ENCODE data around the gene LRRN1.

LRRN1 gene

DNA sequence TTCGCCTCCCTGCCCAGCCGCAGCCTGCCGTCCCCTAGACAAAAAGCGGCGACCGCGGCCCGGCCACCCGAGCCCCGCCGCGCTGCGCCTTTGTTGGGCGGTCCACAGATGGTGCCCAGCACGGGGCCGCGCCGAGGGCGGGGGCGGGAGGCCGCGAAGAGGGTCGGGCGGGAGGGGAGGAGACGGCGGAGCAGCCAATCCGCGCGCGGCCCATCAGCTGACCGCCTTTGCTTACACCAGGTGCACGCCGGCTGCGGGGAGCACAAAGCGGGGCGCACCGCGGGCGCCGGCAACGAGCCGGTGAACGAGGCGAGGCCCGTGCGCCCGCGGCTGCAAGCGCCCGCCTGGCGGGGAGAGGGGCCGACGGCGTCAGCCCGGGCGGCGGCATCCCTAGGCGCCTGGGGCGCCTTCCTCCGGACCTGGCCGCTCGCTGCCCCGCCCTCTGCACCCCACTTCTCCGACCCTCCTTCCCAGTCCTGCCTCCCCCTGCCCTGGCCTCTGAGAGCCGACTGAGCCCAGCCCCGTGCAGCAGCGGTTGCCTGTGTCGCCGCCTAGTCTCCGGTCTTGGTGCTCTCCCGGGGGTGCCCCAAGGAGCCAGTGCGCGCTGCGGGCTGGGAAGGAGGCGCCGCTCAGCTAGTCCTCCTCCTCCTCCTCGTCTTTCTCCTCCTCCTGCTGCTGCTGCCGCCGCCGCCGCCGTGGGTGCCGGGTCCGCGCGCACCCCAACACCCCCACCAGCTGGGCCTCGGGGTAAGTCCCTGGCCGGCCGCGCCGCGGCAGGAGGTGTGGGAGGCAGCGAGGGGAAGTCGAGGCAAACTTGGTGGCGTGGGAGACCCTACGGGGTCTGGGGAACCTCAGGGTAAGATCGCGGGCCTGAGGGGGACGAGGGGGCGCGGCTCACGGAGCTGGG lies at the start of gene LRRN1:
TSS of gene LRRN1 (plus strand) at position 259 of the 907 bp plus-strand sequence. CDS start 45,211 bp downstream, outside the sequence.
- DNase-seq: no peak

DNA sequence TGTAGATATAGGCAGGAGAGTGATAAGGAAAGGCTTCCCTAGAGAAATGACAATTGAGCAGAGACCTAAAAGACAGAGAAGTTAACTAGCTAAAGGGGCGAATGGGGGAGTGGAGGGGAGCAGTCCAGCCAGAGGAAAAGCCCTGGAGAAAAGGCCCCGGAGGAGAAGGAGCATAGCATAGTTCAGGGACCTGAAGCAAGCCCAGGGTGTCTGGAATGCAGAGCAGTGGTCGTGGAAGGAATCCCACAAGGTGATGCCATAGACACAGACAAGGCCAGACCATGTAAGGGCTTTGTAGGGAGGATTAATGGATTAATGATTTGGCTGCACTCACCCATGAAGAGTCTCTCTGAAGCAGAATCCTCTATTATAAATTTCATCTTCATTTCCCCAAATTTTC lies 45.8 kb upstream of the LRRN1 start:
- no peak for DNase-seq

DNA sequence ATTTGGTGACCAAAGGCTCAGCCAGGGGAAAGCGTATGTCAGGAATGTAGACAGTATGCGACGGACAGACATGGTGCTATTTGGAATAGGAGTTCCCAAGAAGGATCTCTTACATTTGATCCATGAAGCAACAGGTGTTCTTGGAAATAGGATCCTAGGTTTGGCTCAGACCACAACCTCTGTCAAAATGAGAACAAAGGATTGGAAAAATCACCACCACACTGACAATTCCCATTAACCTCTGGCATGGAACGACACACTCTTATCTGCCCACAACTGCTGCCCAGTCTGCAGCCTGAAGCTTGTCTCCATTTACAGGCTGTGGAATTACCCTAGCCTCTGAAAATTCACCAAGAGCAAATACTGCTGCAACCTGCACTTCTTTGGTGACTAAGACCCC lies 33.6 kb upstream of the LRRN1 start:
- DNase-seq: no peak

DNA sequence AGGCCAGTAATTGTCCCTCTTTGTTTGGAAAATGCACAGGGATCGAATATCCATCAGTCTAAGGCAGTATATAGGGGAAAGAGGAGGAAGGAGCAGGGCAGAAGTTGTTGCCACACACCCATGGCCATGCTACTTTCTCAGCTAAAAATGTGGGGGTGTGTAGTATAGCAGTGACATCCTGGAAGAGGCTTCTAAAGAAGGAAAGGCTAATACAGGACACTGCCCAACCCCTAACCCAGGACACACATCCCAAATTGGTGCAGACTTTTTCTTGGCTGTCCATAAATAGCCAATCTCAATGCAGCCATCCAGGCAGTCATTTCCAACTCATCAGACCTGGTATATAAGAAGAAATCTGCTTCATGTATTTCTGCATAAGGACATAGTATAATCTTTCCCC lies 33.1 kb upstream of the LRRN1 start:
- no peak for DNase-seq

DNA sequence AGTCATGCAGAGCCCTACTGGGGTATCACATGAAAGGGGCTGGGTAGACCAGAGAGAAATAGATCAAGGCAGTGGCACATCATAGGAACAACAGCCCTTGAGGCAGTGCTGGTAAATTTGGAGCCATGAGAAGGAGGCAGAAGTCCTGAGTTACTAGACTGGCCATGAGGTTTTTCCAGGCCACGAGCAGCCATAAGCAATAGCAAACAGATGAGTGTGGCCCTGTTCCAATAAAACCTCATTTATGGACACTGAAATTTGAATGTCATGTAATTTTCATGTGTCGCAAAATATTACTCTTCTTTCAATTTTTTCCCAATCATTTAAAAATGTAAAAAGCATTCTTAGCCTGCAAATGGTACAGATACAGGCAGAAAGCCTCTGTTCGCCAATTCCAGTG lies 28.1 kb upstream of the LRRN1 start:
- no peak for DNase-seq

DNA sequence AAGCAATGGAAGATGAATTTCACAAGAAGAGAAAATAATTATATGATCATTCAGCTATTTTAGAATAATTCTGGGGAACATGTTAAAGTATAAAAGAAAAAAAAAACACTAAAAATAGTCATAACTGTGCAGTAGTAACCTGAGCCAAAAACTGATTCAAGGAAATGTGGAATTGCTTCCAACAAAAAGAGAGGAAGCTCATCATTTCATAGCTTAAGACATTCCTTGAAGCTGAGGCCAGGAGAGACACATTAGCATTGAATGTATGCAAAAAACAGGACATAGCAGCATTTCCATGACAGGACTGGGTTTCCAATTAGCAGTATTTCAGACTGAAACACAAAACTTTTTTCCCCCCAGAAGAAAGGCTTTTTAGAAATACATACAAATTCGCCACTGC lies 27.7 kb upstream of the LRRN1 start:
- DNase-seq: no peak

DNA sequence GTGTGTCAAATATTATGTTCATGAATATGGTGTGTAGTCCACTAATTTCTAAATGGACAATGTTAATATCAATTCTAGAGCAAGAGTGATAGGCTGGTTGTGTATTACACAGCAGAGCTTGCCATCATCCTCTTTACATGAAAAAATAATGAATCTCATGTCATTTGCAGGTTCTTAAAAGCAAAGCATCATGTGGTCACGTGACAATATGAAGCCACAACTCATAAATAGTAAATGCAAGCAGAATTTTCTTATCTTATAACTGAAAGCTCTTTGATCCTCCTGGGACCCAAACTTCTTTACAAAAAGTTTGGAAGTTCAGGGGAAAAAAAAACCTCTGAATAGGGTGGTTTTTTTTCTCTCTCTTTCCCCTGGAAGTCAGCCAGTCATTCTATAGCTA lies 26.9 kb upstream of the LRRN1 start:
- no peak for DNase-seq

DNA sequence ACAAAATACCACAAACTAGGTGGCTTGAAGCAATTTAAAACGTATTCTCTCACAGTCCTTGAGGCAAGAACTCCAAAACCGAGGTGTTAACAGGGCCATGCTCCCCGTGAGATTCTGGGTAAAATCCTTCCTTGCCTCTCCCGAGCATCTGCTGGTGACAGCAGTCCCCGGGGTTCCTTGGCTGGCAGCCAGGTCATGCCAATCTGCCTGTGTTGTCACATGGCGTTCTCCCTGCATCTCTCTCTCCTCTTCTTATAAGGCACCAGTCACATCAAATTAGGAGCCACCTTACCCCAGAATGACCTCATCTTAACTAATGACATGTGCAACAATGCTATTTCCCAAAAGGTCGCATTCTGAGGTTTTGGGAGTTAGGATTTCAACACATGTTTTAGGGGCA lies 26.3 kb upstream of the LRRN1 start:
- DNase-seq: no peak

DNA sequence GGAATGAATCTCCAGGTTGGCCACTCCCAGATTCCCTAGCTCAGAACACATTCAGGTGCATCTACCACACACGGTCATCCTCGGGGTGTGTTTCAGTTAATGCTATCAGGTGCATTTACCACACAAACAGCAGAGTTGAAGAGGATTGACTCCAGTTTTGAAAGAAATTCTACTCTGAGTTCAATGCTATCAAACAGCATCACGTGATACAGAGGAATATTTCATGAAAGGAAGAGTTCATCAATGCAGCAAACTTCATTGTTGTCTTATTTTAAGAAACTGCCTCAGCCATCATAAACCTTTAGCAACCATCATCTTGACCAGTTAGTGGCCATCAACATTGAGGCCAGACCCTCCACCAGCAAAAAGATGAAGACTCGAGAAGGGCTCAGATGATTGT lies 22.6 kb upstream of the LRRN1 start:
- DNase-seq: no peak

DNA sequence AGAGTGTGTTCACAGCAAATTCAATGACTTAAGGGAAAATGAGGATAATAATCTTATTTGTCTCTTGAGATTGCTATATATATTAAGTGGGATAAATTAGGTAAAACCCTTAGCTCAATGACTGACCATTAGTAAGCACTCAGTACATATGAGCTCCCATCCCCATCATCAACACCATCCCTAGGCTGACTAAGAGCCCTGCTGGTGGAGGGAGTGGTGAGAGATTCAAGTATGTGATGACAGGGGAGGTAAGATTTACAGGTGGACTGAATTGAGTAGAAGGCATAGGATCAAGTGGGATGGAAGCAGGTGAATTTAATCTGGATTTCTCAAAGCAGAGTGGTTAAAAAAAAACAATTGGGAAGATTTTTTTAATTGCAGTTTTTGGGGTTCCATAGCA lies 21.0 kb upstream of the LRRN1 start:
- no peak for DNase-seq

DNA sequence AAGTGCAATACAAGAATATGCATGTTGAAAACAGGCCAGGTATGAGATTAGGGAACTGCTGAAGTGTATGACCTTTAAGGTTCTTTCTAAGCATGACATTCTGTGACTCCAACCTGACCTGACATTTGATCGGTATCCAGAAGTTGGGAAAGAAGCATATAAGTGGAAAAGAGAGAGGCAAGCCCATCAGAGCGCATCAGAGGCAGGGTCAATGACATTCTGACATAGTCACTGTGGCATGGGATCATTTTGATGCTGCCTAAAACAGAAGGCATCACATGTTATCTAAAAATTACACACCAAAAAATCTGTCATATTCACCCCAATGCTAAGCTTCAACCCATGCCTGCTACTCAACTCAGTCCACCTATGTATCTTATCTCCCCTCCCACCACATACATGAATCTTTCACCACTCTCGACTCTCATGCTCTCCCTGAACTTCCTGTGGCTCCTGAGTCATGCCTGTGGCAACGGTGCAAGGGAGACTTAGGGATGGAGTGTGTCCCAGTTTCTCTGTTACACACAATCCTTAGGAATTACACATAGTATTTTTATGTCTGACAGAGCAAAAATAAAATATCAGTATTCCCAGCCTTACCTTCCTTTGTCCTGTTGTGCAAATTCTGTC lies 20.5 kb upstream of the LRRN1 start:
- no peak for DNase-seq

DNA sequence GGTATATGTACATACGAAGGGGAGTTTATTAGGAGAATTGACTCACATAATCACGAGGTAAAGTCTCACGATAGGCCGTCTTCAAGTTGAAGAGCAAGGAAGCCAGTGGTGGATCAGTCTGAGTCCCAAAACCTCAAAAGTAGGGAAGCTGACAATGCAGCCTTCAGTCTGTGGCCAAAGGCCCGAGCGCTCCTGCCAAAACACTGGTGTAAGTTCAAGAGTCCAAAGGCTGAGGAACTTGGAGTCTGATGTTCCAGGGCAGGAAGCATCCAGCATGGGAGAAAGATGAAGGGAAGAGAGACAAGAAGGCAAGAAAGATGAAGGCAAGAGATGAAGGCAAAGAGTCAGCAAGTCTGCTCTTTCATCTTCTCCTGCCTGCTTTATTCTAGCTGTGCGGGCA lies 16.8 kb upstream of the LRRN1 start:
- DNase-seq: no peak

DNA sequence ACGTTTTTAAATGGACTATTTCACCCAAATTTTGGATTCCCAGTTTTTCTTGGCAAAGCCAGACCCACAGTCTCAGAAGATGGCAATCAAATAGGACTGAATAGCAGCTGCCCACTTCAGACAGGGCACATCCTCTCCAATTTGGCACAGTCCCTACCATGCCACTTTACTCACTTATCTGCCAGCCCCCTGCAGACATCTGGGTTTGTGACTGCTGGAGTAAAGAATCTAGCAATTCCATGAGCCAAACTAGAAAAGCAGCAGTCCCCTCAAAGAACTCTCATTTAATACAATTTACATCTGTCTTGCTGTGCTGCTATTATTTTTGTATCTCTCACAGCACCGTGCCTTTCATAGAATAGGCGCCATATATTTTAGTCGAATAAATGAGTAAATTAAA lies 16.0 kb upstream of the LRRN1 start:
- DNase-seq: no peak

DNA sequence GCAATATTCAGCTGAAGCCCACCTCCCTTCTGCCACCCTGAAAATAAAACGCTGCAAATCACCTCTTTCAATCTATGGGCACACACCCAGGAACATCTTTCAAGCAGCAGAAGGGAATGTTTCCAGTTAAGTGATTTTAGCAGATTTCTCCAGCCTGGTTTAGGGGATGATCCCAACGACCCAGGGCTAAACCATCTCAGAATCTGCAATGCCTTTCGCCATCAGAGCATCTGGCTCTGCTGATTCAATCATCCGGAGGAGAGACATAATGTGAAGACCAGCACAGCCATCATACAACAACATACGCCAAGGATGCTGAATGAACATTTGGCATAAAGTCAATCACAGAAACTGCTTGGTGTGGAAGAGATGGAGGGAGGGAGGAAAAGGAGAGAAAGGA lies 15.5 kb upstream of the LRRN1 start:
- DNase-seq: no peak

DNA sequence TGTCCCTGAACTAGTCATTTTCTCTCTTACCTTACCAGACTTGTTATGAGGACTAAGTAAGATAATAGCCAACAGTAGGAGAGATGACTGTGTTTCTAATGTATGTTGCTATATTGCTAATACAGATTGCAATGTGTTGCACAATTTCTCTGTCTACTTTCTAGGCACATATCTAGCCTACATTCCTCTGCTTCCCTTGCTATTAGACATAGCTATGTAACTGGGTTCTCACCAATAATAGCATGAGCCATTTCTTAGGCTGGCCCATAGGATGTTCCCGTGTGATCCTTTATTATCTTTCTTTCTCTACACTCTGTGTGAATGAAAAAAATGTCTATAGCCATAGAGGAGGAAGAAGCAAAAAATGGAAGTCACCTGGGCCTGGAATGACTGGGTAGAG lies 6.8 kb upstream of the LRRN1 start:
- no peak for DNase-seq

DNA sequence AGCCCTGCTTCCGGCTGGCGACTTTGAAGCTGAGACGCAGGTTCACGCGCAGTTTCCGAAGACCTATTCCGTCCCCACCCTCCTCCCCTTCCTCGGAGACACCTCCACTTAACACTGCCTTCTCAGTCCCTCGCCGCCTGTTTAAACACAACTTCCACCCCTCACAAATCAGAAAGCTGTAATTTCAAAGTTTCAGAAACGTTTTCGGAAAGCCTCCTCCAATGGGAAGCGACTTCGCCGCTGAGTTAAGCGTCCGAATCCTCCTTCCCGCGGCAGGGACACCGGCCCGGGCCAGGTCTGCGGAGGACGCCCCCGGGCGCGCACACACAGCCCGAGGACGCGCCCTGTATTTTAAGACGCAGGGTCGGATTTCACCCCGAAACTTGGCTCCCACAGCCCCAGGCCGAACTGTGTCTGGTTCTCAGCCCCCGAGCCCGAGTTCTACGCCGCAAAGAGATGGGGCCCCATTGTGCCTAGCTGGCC lies 559 bp upstream of the LRRN1 start:
- DNase-seq: no peak

DNA sequence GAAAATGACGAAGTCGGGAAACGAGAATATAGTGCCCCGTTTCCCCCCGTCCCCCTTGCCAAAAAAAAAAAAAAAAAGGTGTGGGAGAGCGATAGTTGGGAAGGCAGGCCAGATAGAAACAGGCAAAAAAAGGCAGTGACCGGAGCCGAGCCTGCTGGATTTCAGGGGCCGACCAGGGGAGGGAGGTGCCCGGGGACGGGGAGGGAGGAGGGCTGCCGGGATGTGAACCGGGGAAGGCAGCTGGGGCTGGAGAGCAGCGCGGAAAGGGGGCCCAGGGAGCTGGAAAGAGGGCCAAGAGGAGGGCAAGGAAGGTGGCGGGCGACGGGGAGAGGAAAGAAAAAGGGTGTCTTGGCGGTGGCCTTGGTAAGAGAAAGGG lies 837 bp downstream of the LRRN1 start:
- no peak for DNase-seq

DNA sequence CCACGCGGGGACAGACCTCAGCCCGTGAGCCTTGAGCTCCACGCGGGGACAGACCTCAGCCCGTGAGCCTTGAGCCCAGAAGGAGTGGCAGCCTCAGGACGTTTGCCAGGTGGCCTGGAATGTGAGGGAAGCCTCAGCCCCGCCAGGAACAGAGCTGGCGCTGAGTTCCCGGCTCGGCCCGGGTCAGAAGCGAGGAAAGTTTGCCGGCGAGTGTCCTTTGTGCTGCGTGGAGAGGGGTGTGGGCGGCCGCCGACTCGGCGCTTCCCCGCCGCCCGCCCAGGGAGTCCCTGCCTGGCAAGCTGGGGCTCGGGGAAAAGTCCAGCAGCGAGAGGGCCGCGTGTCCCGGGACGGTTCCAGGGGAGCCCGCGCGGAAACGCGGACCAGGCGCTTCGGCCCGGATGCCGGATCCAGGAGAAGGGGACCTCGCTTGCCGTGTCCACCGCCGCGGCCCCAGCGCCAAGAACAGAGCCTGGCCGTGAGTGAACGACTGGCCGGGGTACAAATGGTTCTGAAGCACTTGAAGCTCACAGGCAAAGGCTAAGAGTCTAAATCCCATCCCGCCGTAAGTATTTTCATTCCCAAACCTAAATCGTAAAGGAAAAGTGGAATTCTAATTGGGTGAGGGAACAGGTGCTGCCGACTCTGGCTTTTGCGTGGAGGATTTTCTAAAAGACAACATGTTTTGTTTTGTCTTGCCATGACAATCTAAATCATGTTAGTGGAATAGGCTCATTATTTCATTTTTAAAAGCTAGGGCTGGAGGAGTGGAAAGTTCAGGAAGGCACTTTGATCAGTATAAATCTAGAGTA lies 1.7 kb downstream of the LRRN1 start:
- DNase-seq: no peak

DNA sequence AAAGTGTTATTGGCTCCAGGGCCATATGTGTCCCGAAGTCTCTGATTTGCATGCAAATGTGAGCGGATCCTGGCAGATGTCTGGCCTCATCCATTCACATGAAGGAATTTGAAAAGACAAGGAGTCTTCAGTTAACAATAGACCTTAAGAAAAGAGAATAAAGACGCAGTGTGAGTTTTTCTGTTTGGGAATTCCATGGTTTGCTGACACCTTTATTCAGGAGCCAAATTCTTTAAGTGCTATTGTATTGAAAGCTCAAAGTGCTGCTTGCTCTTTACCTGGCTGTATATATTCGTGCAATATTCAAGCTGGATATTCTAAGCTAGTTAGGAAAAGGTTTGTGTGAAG lies 2.2 kb downstream of the LRRN1 start:
- no peak for DNase-seq

DNA sequence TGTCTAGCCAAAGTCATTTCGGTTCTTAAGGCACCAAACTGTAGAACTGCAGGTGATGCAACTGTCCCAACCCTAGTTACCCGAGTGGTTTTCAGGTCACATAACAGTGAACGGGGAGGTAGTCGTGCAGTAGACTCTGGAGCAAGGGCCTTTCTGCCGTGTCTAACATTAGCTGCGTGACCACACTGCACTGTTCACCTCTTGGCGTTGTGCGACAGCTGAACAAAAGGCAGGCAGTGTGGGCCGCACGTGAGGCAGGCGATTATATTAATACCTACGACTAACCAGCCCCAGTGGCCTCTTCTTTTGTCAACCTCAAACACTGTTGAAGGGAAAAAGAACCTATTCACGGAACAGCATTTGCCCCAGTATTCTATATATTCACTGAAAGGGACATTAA lies 2.8 kb downstream of the LRRN1 start:
- DNase-seq: no peak

DNA sequence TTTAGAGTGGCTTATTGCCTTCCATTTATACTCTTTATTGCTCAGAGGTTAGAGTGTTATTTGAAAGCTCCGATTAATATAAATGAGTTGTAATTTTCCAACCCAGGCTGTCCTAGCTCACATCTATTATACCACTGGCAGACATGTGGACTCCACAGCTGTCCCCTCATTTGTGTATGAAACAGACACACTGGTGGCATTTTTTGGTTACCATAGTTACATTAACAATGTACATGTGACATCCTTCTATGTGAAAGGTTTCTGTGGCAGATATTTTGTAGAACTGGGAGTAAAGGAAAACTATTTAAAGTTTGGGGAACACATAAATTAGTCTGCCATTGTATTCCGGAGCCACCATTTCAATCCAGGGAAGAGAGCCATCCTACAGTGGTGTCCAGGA lies 5.3 kb downstream of the LRRN1 start:
- DNase-seq: no peak

DNA sequence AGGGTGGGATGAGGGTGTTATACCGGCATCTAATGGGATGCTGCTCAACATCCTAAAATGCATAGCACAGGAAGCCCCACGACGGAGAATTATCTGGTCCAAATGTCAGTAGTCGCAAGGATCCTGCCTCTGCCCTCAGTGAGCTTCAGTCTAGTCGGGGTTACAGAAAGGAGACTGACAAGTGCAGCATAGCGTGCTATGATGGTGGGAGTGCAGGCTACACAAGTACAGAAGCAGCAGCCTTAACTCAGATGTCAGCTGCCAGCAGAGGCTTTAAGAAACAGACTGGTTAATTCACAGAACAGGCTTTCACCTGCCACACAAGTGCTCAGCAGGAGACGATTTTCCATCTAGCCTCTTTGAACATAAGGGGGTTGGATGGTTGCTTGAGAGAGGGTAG lies 6.9 kb downstream of the LRRN1 start:
- DNase-seq: no peak

DNA sequence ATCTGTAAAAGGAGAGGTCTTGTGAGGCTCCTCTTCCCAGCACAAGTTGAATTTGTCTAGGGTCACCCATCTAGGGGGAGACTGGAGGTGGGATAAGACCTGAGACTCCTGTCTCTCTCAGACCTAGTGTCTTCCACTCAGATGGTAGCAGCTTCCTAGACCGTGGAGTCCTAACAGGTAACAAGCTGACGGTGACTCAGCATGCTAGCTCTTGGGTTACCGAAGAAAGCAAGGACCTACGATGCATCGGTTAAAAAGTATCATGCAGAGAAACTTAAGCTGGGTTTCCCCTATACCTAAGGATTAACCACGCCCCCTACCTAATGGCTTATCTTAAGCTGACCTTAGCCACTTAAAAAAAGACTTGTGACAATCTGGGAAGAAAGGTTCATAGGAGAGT lies 7.6 kb downstream of the LRRN1 start:
- DNase-seq: no peak

DNA sequence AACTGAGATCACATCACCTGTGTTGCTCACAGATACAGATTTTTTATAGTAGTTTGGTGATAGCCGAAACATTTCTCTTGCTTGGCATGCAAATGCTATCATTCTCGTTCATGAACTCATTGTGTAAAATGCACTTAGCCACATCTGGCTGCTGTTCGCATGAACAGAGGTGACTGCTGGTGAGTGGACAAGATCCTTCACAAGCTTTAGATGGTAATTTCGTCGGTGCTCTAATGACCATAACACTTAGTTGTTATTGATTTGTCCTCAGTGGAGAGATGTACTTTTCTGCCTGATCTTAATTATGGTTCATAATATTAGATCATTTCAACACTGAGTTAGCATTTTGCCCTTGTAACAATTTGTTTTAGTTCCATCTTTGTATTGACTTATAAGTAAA lies 13.8 kb downstream of the LRRN1 start:
- DNase-seq: no peak

Measured in OCI-M1 (cell line).